Suppressor macrophage treated with lipopolysaccharide for 1 hour (primary cell): Measurements from ENCODE around the gene EXOC4.
A peak's percentile ranks its signal among the peaks of the same experiment; 100 is the strongest.
"Not testable (repeated sequence)": the region's sequence is repeated elsewhere in the genome, so short reads cannot be mapped to it uniquely, and the experiment has no call there.

Source experiments
- DNase-seq, 3 donors: peaks; one replicate each; pipeline ENCODE4 v3.0.0-alpha.2; 2020 to 2022

EXOC4 gene

DNA sequence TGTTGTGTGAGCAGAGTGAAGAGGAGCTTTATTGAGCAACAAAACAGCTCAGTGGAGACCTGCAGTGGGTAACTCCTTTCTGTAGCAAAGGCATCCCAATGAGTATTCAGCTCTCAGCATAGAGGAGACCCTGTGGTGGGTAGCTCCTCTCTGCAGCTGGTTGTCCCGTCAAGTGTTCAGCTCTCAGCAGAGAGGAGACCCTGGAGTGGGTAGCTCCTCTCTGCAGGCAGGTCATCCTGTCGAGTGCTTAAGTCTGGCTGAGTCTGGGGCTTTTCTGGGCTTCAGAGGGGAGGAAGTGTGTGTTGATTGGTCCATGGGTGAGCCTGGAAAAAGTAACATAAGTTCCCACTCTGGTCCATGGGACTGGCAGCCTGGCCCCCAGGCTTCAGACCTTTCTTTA is 702.3 kb downstream of the EXOC4 start:
- no peak for DNase-seq

DNA sequence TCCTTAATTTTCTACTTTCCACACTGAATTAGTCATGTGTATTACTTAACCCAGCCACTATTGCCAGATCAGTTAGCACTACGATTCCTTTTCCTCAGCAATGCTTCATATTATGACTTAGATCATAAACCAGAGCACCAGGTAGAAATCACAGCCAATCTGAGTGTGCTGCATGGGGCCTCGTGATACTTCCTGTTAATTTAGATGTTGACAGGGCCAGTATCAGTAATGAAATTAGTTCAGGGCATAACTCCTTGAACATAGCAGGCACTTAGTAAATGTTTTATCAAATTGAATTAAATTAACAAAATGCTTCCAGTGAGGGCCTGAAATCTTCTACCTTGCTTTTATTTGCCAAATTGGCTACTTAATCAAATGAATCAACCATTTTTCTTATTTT is 705.0 kb downstream of the EXOC4 start:
- DNase-seq: no peak

DNA sequence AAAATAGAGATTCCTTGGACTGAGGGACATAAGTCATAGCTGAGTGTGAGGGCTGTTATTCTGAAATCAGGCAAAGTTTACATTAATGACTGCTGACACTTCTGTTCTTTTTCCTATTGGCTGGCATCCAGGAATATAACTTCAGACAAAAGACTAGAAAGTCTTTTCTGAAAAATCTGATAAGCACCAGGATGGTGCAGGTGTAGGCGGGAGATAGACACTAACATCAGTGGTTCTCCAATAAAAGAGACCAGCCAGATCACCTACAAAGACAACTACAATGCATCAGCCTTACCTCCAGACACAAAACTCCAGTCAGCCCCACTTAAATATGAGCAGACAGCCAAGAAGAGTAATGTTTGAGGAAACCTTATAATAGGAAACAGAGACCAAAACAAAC is 705.9 kb downstream of the EXOC4 start:
- DNase-seq: no peak

DNA sequence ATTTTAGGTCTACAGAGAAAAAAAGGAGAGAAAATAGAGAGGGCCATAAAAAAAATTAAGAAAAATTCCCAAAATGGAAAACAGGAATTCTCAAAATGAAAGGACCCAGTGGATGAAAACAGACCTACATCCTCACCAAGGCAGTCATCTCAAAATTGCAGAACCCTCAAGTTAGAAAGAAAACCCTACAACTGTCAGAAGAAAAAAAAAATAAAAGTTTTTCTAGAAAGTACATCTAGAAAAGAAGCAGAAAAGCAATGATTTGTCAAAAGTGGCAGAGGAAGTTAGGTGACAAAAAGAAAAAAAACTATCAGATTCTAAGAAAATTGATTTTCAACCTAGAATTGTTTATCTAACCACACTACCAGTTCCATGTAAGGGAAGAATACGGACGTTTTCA is 706.6 kb downstream of the EXOC4 start:
- DNase-seq: no peak

DNA sequence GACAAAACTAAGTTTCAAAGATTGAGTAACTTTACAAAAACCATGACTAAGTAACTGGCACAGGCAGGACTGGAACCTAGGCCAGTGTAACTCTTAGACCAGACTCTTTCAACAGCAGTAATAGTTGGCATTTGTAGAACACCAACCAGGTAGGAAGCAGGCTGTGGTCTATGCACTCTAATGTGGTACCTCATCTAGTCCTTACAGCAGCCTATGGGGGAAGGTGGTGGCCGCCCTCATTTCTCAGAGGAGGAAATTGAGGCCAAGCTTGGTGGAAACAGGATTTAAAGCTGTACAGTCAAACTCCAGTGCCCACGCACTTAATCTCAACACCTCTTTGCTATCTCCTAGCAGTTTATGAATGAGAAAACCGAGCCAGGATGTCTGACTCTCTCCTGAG is 708.8 kb downstream of the EXOC4 start:
- DNase-seq: no peak

DNA sequence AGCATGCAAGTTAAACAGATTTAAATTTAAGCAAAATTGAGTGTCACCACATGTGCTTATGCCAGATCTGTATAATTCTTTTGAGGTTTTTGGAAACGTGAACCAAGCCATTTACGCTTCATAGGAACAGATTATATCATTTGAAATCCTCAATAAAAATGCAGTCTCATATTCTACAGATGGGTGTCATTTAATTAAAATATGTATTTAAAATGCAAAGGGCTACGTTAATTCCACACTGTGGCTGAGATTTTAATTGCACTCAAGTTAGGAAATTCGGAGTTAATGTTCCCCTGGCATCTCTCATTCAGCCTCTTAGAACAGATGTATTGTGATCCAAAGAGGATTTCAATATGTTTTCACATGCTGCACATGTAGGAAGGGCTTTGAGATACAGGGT is 709.8 kb downstream of the EXOC4 start:
- DNase-seq: no peak

DNA sequence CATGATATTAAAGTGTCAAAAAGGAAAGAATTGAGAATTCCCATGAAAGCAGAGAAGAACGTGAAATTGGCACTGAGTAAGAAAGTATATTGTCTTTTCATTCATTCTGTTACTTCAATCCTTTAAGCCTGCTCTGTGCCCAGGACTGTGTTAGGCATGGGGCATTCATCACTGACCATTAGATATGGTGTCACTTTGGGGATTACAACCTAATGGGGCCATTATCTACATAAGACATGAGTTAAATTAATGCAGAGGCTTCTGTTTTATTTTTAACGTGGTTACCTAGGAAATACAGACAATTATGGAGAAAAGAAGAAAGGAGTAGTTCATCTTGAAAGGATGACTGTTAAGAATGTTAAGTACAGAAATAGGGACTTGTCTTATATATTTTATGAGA is 710.8 kb downstream of the EXOC4 start:
- no peak for DNase-seq

DNA sequence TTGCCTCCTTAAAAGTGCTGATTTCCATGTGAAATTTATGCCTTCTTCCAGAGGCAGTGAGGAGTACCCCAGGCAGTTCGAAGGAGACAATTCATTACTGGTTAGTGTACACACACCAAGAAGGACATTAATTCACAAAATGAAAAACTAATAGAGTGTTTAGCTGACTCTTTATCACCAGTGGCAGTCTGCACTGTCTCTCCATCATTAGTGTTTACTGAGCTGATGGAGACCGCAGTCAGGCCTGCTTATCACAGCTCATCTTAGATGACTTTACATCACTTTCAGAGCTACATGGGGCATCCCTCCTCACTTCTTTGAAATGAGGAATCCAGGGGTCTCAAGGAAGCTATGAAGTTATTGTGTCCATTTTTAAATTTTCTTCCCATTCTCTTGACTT is 718.7 kb downstream of the EXOC4 start:
- no peak for DNase-seq

DNA sequence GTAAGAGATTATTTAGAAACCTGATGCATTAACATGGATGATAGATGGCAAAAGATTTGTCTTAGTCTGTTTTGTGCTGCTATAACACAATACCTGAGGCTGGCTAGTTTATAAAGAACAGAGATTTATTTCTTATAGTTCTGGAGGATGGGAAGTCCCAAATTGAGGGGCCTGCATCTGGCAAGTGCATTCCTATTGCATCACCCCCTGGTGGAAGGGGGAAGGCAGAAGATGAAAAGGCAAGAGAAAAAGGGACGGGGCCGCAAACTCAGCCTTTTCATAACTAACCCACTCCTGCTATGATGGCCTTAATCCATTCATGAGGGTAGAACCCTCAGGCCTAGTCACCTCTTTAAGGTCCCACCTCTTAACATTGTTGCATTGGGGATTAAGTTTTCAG is 720.8 kb downstream of the EXOC4 start:
- no peak for DNase-seq

DNA sequence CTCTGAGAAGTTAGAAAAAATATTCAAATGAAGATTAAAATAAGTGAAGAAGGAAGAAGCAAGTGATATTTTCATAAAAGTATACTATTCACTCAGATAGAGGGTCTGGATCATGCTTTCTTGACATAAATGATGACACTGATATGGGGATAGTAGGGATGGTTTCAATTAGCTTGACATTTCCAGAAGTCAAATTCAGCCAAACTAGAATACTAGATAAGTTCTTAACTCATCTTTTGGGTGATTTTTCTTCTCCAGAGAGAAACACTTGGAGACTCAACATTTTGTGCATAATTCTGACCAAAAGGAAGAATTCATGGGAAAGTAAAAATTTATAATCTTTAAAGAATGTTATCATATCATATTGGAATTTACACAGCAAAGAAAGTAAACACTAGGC is 722.3 kb downstream of the EXOC4 start:
- DNase-seq: no peak

DNA sequence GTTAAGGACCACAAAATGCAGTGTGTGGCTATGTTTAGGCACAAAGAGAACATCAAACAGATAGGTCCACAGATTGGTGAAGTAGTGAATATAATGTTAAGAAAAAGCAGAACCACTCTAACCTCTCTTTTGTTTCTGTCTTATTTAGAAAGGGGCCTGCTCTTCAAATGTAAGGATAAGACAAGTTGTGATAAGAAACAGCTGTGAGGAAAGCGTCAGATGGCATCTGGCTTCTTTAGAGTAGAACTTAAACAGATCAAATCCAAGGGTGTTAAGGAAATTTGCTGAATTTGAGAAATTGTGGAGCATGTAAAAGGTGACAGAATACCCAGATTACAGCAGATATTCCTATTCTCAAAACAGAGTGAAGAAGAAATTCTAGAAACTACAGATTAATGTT is 723.3 kb downstream of the EXOC4 start:
- no peak for DNase-seq

DNA sequence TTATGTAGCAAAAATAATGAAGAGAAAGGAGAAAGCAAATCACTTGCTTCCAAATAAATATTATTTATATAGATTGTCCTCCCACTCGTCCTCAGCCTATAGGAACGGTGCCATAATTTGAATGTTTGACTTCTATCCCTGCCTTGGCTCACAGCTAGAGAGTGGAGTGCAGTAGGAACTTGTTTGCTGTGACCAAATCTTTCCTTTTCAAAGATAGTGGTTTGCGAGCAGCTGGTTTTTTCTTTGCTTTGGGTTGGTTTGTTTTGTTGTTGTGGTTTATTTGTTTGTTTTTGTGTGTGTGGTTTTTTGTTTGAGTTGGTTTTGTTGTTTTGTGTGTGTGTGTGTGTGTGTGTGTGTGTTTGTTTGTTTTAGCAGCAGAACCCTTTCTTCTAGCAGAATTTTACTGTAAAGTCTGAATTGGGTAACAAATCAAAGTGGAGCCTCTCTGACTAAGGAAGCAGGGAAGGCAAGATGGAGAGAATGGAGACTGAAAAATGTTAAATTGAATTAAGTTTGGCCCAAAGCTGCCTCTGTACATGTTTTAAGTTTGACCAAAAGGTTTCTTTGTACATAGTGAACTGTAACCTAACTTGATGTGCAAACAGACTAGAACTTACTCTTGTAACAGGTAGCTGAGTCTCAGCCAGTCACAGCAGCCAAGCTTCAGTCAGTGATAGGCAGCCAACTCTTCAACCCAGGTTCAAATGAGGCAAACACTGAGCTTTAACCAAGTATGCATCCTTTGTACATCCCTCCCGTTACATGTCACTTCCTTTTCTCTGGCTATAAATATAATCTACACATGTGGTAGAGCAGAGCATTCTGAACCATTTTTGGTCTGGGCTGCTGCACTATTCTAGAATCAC is 724.8 kb downstream of the EXOC4 start:
- DNase-seq: no peak

DNA sequence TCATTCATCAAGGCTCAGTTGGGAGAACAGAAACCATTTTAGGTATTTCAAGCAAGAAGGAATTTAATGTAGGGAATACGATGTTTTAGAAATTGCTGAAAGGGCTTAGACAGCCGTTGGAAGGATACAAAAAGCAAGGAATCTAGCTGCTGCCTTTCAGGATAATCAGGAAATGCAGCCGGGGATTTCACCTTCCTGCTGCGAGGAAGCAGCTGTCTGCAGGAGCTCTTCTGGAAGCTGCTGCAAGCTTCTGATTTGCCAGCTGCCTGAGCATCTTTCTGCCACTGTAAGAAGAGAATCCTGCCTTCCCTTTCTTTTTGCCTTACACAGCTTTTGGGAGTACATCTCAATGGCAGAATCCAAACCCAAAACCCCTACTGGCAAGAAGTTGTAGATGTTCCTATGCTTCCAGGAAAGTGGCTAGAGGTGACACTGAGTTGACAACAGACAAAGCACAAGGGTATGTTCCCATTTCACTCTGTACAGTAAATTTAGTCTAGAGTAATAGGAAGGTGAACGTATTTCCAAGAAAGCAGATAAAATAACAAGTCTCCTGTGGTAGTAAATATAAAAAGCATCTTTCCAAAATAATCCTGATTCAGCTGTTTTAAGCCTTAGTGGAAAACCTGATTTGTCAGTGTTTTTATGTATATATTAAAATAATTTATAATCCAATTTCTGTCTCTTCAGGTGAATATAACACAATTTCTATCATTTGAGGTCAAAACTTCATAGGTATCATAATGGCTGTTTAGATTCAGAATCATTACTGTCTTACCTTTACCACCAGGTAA is 725.8 kb downstream of the EXOC4 start:
- no peak for DNase-seq

DNA sequence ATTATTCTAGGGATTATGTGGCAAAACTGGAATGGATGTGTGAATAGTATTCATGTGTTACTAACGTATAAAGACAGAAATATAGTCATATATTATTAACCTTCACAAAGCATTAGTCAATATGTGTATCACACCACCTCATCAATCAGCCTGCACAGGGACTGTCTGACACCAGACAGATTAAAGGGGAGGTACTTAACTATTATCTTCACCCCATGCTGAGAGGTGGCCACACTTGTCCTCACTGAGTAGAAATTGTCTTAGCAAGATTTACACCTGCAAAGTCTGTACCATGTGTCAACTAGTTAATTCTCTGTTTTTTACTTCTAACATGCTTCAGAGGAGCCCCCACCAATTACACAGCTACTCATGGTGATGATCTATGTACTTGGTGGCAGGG is 727.9 kb downstream of the EXOC4 start:
- DNase-seq: no peak

DNA sequence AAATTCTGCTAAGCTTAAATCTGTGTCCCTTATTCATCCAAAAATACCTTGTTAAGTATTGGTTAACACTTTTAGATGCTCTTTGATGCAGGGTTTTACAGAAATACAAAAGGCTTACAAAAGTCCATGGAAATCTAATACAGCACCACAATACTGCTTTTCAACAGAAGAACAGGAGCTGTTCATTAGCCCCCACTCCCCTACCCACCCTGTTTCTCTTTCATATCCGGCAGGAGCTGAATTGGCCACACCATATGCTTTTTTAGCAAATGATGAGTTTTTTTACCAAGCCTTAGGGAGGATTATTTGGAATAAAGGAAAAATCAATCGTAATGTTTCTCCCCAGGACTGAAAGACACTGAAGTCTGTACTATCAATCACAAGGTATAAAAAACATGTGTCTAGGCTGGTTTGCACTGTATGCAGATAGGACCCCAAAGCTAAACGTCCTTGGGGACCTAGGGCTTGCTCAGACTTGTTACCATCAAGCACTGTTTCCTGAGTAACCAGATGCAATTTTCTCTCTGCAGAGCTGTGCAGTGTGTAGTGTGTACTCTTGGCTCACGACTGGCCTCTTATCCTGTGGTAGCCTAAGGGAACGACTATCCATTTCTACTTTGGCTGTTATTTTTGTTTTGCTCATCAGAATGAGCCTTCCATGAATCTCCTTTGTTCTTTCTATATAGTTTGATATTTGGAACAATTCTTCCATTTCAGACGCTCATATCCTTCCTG is 731.0 kb downstream of the EXOC4 start:
- DNase-seq: peak in 1 of 3 donors; percentile 3

DNA sequence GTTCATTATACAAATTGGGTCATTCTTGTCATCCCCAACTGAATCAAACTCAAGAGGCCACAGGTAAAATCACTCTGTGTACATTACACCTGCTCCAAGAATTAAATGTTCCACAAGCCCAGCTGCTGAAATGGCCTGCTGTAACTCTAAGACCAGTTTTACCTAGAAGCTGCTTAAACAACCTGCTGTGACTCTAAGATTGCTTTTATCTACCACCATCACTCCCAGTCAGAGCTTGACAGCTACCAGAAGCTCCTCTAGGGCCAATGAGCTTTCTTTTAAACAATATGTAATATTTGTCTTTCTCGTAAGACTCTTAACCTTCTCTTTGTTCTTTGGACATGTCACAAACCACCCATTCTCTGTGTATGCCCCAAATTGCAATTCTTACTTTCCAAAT is 732.4 kb downstream of the EXOC4 start:
- peak in 1 of 3 donors; percentile 14 for DNase-seq

DNA sequence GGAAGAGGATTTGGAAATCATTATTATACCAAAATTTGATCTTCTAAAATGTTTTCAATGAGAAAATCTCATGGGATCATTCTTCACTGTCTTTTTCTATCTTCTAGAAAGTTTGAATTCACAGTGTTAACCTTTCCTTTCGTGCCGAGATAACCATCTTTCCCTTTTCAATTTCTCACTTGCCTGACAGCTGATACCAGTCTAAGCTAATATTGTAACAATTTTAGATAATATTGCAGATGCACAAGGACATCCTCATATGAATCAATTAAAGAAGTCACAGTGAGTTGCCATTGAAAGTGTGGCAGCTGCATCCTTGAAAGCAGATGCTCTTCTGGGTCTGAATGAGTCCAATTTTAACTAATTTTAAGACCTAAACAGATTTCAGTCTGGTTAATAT is 734.7 kb downstream of the EXOC4 start:
- DNase-seq: no peak

DNA sequence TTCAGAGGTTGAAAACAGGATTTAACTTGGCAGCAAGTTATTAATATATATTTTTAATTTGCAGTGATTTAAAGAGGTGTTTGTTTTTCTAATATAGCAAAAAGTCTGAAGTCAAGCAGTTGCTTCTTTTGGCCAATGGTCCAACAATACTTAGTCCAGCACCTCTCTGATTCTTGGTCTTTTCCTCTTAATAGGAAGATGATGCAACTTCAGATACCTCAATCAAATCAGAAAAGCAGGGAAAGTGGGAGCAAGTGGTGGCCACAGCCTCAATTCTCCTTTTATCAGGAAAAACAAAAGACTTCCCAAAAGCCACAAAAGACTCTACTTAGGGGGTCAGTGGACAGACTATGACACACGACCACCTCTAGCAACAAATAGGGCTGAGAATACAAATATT is 740.7 kb downstream of the EXOC4 start:
- DNase-seq: no peak

DNA sequence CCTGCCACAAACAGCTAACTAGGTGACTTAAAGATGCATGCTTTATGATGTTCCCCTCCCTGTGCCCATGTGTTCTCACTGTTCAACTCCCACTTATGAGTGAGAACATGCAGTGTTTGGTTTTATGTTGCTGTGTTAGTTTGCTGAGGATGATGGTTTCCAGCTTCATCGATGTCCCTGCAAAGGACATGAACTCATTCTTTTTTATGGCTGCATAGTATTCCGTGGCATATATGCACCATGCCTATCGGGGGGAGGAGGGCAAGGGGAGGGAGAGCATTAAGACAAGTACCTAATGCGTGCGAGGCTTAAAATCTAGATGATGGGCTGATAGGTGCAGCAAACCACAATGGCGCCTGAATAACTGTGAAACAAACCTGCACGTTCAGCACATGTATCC is 741.2 kb downstream of the EXOC4 start:
- DNase-seq: not testable (repeated sequence)

DNA sequence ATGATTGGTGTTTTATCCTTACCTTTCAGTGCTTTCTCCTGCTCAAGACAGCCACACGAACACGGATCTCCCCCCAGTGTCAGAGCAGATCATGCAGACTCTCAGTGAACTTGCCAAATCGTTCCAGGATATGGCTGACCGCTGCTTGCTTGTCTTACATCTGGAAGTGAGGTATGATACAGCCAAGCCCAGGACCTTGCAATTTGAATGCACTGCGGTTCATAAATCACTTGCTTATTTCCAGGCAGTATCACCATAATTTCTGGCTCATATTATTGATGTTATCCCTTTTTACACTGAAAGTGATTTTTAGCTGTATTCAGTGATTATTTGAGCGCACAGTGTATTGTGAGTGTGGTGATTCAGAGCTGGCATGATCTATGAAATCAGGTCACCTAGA is 744.6 kb downstream of the EXOC4 start:
- DNase-seq: no peak

DNA sequence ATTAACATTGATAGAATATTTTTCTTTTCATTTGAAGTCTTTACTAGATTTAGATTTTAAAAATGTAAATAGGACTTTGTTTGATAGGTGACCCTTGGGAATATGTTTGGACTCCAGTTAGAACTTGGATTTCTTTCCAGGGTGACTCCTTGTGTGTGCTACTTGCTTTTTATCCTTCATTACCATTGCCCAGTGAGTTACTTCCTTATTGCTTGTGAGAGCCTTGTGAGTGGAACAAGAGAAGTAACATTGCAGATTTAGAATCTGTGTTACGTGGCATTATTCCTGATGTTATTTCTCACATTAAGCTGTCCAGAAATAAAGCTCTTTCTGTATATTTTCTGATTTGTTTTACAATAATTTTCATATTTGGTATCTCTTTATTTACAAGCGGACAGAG is 746.3 kb downstream of the EXOC4 start:
- DNase-seq: no peak

DNA sequence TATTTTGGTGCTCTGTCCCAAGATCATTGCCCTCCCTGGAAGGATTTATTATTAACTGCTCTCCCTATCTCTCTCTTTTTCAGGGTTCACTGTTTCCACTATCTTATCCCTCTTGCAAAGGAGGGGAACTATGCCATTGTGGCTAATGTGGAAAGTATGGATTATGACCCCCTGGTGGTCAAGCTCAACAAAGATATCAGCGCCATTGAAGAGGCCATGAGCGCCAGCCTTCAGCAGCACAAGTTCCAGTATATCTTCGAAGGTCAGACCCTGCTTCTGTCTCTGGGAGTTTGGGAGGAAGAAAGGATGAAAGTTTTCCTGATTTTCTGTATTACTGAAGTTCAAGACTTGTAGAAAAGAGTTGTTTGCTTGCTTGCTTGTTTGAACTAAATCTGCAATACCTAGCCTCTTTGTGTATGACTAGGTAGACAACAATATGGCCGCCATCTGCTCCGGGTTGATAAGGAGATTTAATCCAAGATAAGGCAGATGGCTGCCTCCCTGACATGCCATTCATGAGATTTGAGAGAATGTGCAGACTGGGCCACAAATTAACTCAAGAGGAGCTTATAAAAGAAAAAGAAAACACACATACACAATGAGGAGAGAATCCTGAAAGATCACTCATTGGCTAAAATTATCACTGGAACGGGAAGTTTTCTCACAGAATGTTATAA is 752.1 kb downstream of the EXOC4 start:
- DNase-seq: no peak
